Measurements from ENCODE around the gene CFAP107. TPM values are rescaled to one million over a fixed set of nuclear protein-coding genes. Genes with fewer than 3 reads are reported as not detected.

The CFAP107 gene
- total and polyA plus RNA-seq, 7 donors, result under 0.01 TPM; not detected in 6

GRCh38 chr1:12798911-12799310 lies 52.9 kb downstream of the CFAP107 start:
- Histone ChIP-seq H3K9me3 (no peaks in the 10 kb centered on the region), H3K27me3 (no peaks in the 10 kb centered on the region), H3K27ac (no peak overlapping the region), H3K4me3 (no peak overlapping the region), H3K36me3 (no peaks in the 10 kb centered on the region), H3K4me1 (no peaks in the 10 kb centered on the region)
- no peak for TF ChIP-seq POLR2AphosphoS5 (IDR thresholded peaks at IDR 0.05)
- TF ChIP-seq, protein P1, sequence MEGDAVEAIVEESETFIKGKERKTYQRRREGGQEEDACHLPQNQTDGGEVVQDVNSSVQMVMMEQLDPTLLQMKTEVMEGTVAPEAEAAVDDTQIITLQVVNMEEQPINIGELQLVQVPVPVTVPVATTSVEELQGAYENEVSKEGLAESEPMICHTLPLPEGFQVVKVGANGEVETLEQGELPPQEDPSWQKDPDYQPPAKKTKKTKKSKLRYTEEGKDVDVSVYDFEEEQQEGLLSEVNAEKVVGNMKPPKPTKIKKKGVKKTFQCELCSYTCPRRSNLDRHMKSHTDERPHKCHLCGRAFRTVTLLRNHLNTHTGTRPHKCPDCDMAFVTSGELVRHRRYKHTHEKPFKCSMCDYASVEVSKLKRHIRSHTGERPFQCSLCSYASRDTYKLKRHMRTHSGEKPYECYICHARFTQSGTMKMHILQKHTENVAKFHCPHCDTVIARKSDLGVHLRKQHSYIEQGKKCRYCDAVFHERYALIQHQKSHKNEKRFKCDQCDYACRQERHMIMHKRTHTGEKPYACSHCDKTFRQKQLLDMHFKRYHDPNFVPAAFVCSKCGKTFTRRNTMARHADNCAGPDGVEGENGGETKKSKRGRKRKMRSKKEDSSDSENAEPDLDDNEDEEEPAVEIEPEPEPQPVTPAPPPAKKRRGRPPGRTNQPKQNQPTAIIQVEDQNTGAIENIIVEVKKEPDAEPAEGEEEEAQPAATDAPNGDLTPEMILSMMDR (IDR thresholded peaks at IDR 0.05), result no peak
- TF ChIP-seq POLR2A (IDR thresholded peaks at IDR 0.05), result no peak
- TF ChIP-seq EP300 (IDR thresholded peaks at IDR 0.05), result no peak
- DNase-seq, result no peak
- intact Hi-C loops (cut with DNase I), result no loop called here
- 47 to 71% methylated on average over 4 of the region's 4 CpGs for WGBS, 2 donors

GRCh38 chr1:12799730-12800129 lies 53.7 kb downstream of the CFAP107 start:
- intact Hi-C loops (cut with DNase I), result no loop called here
- no peak for DNase-seq
- H3K4me3 ChIP-seq, result no peak overlapping the region
- no peaks in the 10 kb centered on the region for H3K4me1 ChIP-seq
- TF ChIP-seq EP300 (IDR thresholded peaks at IDR 0.05) (no peak), POLR2A (IDR thresholded peaks at IDR 0.05) (no peak), POLR2AphosphoS5 (IDR thresholded peaks at IDR 0.05) (no peak)
- TF ChIP-seq, protein P1 (IDR thresholded peaks at IDR 0.05), result no peak
- H3K36me3 ChIP-seq, result no peaks in the 10 kb centered on the region
- 25 to 59% methylated on average over 2 of the region's 2 CpGs for WGBS, 2 donors
- H3K9me3 ChIP-seq, result no peaks in the 10 kb centered on the region
- no peaks in the 10 kb centered on the region for H3K27me3 ChIP-seq
- H3K27ac ChIP-seq, result no peak overlapping the region

DNA sequence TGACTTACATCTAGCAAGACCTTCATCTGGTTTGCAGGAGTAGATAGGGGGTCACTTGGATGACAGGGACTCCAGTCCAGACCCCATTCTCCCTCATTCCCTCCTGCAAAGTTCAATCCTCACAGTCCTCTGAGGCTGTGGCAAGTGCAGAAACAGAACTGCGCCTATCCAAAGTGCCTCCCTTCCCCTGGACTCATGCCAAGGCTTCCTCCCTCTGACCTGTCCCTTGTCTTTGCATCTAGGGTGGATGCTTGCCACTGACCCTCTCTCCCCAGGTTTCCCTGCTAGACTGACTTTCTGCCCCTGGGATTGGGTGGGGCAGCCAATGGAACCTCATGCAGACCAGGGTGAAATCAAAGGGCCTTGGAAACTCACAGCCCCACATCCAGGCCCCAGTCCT lies 63.9 kb downstream of the CFAP107 start:
- Histone ChIP-seq H3K27ac (no peak overlapping the region), H3K36me3 (no peaks in the 10 kb centered on the region), H3K27me3 (no peaks in the 10 kb centered on the region), H3K9me3 (no peaks in the 10 kb centered on the region), H3K4me3 (no peak overlapping the region), H3K4me1 (no peaks in the 10 kb centered on the region)
- WGBS, 2 donors, result 79 to 88% methylated on average over 1 of the region's 1 CpG
- TF ChIP-seq POLR2AphosphoS5 (IDR thresholded peaks at IDR 0.05) (no peak), POLR2A (IDR thresholded peaks at IDR 0.05) (no peak), EP300 (IDR thresholded peaks at IDR 0.05) (no peak)
- TF ChIP-seq, protein P1 (IDR thresholded peaks at IDR 0.05), result no peak
- intact Hi-C loops (cut with DNase I), result no loop called here
- DNase-seq, result no peak

GRCh38 chr1:12810691-12811408 lies 64.8 kb downstream of the CFAP107 start:
- no peaks in the 10 kb centered on the region for H3K9me3 ChIP-seq
- H3K27me3 ChIP-seq, result no peaks in the 10 kb centered on the region
- no peaks in the 10 kb centered on the region for H3K36me3 ChIP-seq
- intact Hi-C loops (cut with DNase I), result no loop called here
- no peak for DNase-seq
- TF ChIP-seq POLR2A (IDR thresholded peaks at IDR 0.05) (no peak), POLR2AphosphoS5 (IDR thresholded peaks at IDR 0.05) (no peak), EP300 (IDR thresholded peaks at IDR 0.05) (no peak)
- TF ChIP-seq, protein P1 (IDR thresholded peaks at IDR 0.05), result no peak
- WGBS, 2 donors, result 71 to 79% methylated on average over 5 of the region's 5 CpGs
- no peak overlapping the region for H3K27ac ChIP-seq
- no peak overlapping the region for H3K4me3 ChIP-seq
- no peaks in the 10 kb centered on the region for H3K4me1 ChIP-seq

DNA sequence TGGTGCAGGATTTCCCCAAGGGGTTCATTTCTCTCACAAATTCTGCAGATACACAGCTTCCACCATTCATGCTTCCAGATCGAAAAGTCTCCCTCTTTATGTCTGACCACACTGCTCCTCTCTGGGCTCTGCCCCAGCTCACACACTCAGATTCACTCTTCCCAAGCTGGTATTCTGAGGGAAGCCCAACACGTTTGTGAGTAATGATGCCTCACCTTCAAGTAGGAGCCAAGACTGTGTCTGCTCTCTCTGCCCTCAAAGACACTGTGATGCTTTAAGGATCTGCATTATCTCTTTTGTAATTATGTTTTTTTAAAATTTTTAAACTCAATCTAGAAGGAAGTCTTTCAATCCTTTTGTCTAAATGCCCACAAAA lies 65.4 kb downstream of the CFAP107 start:
- Histone ChIP-seq H3K27me3 (no peaks in the 10 kb centered on the region), H3K9me3 (no peaks in the 10 kb centered on the region), H3K4me1 (no peaks in the 10 kb centered on the region), H3K36me3 (no peaks in the 10 kb centered on the region), H3K27ac (no peak overlapping the region), H3K4me3 (no peak overlapping the region)
- intact Hi-C loops (cut with DNase I), result no loop called here
- TF ChIP-seq EP300 (IDR thresholded peaks at IDR 0.05), result no peak
- DNase-seq, result no peak
- 49 to 60% methylated on average over 2 of the region's 2 CpGs for WGBS, 2 donors

Other genes starting within 250 kb of the CFAP107 start
- 100 to 1,000 TPM in 1 of 4 donors, 10 to 100 TPM in 3; 47.1 to 102 (median 73.1) TPM for gene DHRS3, start 128.0 kb upstream of the CFAP107 start, total RNA-seq
- 10 to 100 TPM; 34.8 to 47.9 (median 36.5) TPM for gene DHRS3, start 128.0 kb upstream of the CFAP107 start, polyA plus RNA-seq
- gene AADACL4, start 102.1 kb upstream of the CFAP107 start, total RNA-seq, result not detected
- under 1 TPM in 1 of 3 donors, not detected in 2; 0.04 TPM for gene AADACL4, start 102.1 kb upstream of the CFAP107 start, polyA plus RNA-seq
- gene AADACL3, start 30.1 kb upstream of the CFAP107 start, total RNA-seq, result not detected
- not detected for gene AADACL3, start 30.1 kb upstream of the CFAP107 start, polyA plus RNA-seq
- not detected for gene PRAMEF12, start 27.5 kb downstream of the CFAP107 start, total RNA-seq
- not detected for gene PRAMEF12, start 27.5 kb downstream of the CFAP107 start, polyA plus RNA-seq
- not detected for gene PRAMEF1, start 45.2 kb downstream of the CFAP107 start, total RNA-seq
- gene PRAMEF1, start 45.2 kb downstream of the CFAP107 start, polyA plus RNA-seq, result not detected
- not detected for gene PRAMEF11, start 85.2 kb downstream of the CFAP107 start, total RNA-seq
- not detected for gene PRAMEF11, start 85.2 kb downstream of the CFAP107 start, polyA plus RNA-seq
- not detected for gene HNRNPCL1, start 102.5 kb downstream of the CFAP107 start, total RNA-seq
- gene HNRNPCL1, start 102.5 kb downstream of the CFAP107 start, polyA plus RNA-seq, result not detected
- gene PRAMEF2, start 110.9 kb downstream of the CFAP107 start, total RNA-seq, result not detected
- gene PRAMEF2, start 110.9 kb downstream of the CFAP107 start, polyA plus RNA-seq, result not detected
- gene PRAMEF4, start 140.0 kb downstream of the CFAP107 start, total RNA-seq, result not detected
- not detected for gene PRAMEF4, start 140.0 kb downstream of the CFAP107 start, polyA plus RNA-seq
- not detected for gene PRAMEF10, start 152.1 kb downstream of the CFAP107 start, total RNA-seq
- gene PRAMEF10, start 152.1 kb downstream of the CFAP107 start, polyA plus RNA-seq, result not detected
- gene PRAMEF7, start 170.4 kb downstream of the CFAP107 start, total RNA-seq, result not detected
- not detected for gene PRAMEF7, start 170.4 kb downstream of the CFAP107 start, polyA plus RNA-seq
- not detected for gene PRAMEF6, start 201.4 kb downstream of the CFAP107 start, total RNA-seq
- gene PRAMEF6, start 201.4 kb downstream of the CFAP107 start, polyA plus RNA-seq, result not detected